H1 (cell line): Measurements from ENCODE around the gene CD99. TPM values are rescaled to one million over a fixed set of nuclear protein-coding genes. Genes with fewer than 3 reads are reported as not detected.

Source experiments
- CTCF ChIA-PET: fragments of 300-600 bp; sonication (Branson Sonifier 250); formaldehyde crosslinking; loops from one replicate; lab custom pipeline; 2021; ENCODE audit not compliant: partially characterized antibody; lab: Charles Lee
- POLR2A ChIA-PET: fragments of 300-600 bp; sonication (Branson Sonifier 250); formaldehyde crosslinking; loops from one replicate; lab custom pipeline; 2021; ENCODE audit warnings: inconsistent platforms; ENCODE audit not compliant: partially characterized antibody; lab: Charles Lee
- DNase-seq, 2 experiments: peaks; one replicate each; pipeline versions ENCODE4 v3.0.0 to v3.0.0-alpha.2; 2010 to 2022; ENCODE audit warnings: low spot score in 2 of 2, low read depth in 1 of 2, mixed read lengths in 1 of 2
- FAIRE-seq: peaks from 2 replicates; lab custom pipeline; 2011; peaks lifted over from hg19 to GRCh38; lab: Jason Lieb, UNC
- H2AFZ ChIP-seq: 2 replicates; pipeline ENCODE4 v1.8.1; 2012; ENCODE audit warnings: low read length, inconsistent platforms
- H2AK5ac ChIP-seq: 2 replicates; pipeline ENCODE4 v1.6.1; 2013; ENCODE audit warnings: low read depth, low read length
- H2BK120ac ChIP-seq: replicated peaks from 2 replicates; pipeline ENCODE3; 2013; ENCODE audit warnings: low read depth, low read length, inconsistent platforms
- H2BK12ac ChIP-seq: 2 replicates; pipeline ENCODE4 v1.6.1; 2013; ENCODE audit warnings: low read depth, low read length
- H2BK15ac ChIP-seq: 2 replicates; pipeline ENCODE4 v1.6.1; 2013; ENCODE audit warnings: low read length
- H2BK20ac ChIP-seq: 2 replicates; pipeline ENCODE4 v1.6.1; 2013; ENCODE audit warnings: low read length
- H2BK5ac ChIP-seq: 2 replicates; pipeline ENCODE4 v1.6.1; 2013; ENCODE audit warnings: low read depth, low read length
- H3K14ac ChIP-seq: 2 replicates; pipeline ENCODE4 v1.6.1; 2013; ENCODE audit warnings: inconsistent platforms; ENCODE audit not compliant: insufficient read length
- H3K18ac ChIP-seq: 2 replicates; pipeline ENCODE4 v1.6.1; 2013; ENCODE audit warnings: low read length; ENCODE audit errors: extremely low read depth
- H3K23ac ChIP-seq: 2 replicates; pipeline ENCODE4 v1.6.1; 2013; ENCODE audit warnings: inconsistent platforms; ENCODE audit not compliant: insufficient read length
- H3K23me2 ChIP-seq: 2 replicates; pipeline ENCODE4 v1.6.1; 2013; ENCODE audit warnings: low read depth, low read length
- H3K27ac ChIP-seq: 2 replicates; pipeline ENCODE4 v1.6.1; 2011; ENCODE audit warnings: low read depth, low read length, inconsistent platforms
- H3K27me3 ChIP-seq, 4 experiments: replicated peaks in 1 of 4; 1 replicate in 1 of 4; 2 replicates in 3 of 4; pipeline versions ENCODE4 v1.6.1 to v1.8.1; 2011 to 2013; ENCODE audit warnings: low read length in 3 of 4, mild to moderate bottlenecking in 3 of 4, inconsistent platforms in 2 of 4, mixed read lengths in 2 of 4, moderate library complexity in 1 of 4; ENCODE audit not compliant: control insufficient read depth in 3 of 4, insufficient read depth in 3 of 4; ENCODE audit errors: extremely low read depth in 1 of 4
- H3K36me3 ChIP-seq, 4 experiments: 2 replicates each; pipeline versions ENCODE4 v1.6.1 to v1.8.1; 2011 to 2013; ENCODE audit warnings: mild to moderate bottlenecking in 4 of 4, low read length in 3 of 4, moderate library complexity in 2 of 4, control low read depth in 1 of 4, inconsistent platforms in 1 of 4; ENCODE audit not compliant: insufficient read depth in 4 of 4, control insufficient read depth in 2 of 4
- H3K4ac ChIP-seq: replicated peaks from 2 replicates; pipeline ENCODE3; 2013; ENCODE audit warnings: low read length, low read depth, mixed read lengths, inconsistent platforms; ENCODE audit not compliant: insufficient read length
- H3K4me1 ChIP-seq, 4 experiments: replicated peaks in 1 of 4; 1 replicate in 1 of 4; 2 replicates in 3 of 4; pipeline versions ENCODE4 v1.6.1 to v1.8.1; 2011 to 2013; ENCODE audit warnings: low read length in 3 of 4, inconsistent platforms in 2 of 4, mixed read lengths in 1 of 4; ENCODE audit not compliant: insufficient read depth in 4 of 4, control insufficient read depth in 3 of 4
- H3K4me2 ChIP-seq, 2 experiments: 2 replicates each; pipeline versions ENCODE4 v1.6.1 to v1.8.1; 2011 to 2013; ENCODE audit warnings: low read depth in 2 of 2, low read length in 2 of 2, control low read depth in 1 of 2, inconsistent platforms in 1 of 2, mild to moderate bottlenecking in 1 of 2; ENCODE audit not compliant: insufficient read depth in 1 of 2
- H3K4me3 ChIP-seq, 4 experiments: fragments of 200-600, 300-600 bp in 1 of 4; sonication (generic), shearing (Covaris generic), sonication (Bioruptor Twin) in 1 of 4; 2 replicates each; pipeline versions ENCODE4 v1.5.1 to v1.8.1; 2011 to 2016; ENCODE audit warnings: low read length in 4 of 4, low read depth in 3 of 4, control low read depth in 2 of 4, inconsistent platforms in 2 of 4, mild to moderate bottlenecking in 2 of 4, mixed read lengths in 1 of 4, moderate library complexity in 1 of 4; ENCODE audit not compliant: insufficient read depth in 2 of 4; ENCODE audit errors: extremely low read depth in 1 of 4
- H3K56ac ChIP-seq: replicated peaks from 2 replicates; pipeline ENCODE3; 2013; ENCODE audit warnings: low read depth, mild to moderate bottlenecking, mixed read lengths, low read length, inconsistent platforms; ENCODE audit not compliant: insufficient read length
- H3K79me1 ChIP-seq: 2 replicates; pipeline ENCODE4 v1.6.1; 2013; ENCODE audit warnings: low read depth, low read length, control low read depth
- H3K79me2 ChIP-seq, 2 experiments: 2 replicates each; pipeline versions ENCODE4 v1.6.1 to v1.8.1; 2012 to 2013; ENCODE audit warnings: low read length in 2 of 2, mild to moderate bottlenecking in 2 of 2, inconsistent platforms in 1 of 2; ENCODE audit not compliant: insufficient read depth in 2 of 2, control insufficient read depth in 1 of 2
- H3K9ac ChIP-seq, 4 experiments: replicated peaks in 1 of 4; 1 replicate in 1 of 4; 2 replicates in 3 of 4; pipeline versions ENCODE4 v1.6.1 to v1.8.1; 2011 to 2013; ENCODE audit warnings: low read depth in 3 of 4, low read length in 3 of 4, control low read depth in 2 of 4, mild to moderate bottlenecking in 2 of 4, moderate library complexity in 2 of 4, inconsistent platforms in 1 of 4; ENCODE audit errors: extremely low read depth in 1 of 4
- H3K9me3 ChIP-seq, 2 experiments: 2 replicates each; pipeline versions ENCODE4 v1.6.1 to v1.8.1; 2012 to 2013; ENCODE audit warnings: mild to moderate bottlenecking in 2 of 2, moderate library complexity in 2 of 2, control low read depth in 1 of 2, inconsistent platforms in 1 of 2, low read depth in 1 of 2, low read length in 1 of 2, mixed read lengths in 1 of 2; ENCODE audit not compliant: insufficient read depth in 2 of 2
- H4K20me1 ChIP-seq, 2 experiments: replicated peaks in 1 of 2; 2 replicates each; pipeline versions ENCODE3 to v1.8.1; 2011 to 2013; ENCODE audit warnings: inconsistent platforms in 2 of 2, low read length in 2 of 2, mild to moderate bottlenecking in 1 of 2; ENCODE audit not compliant: insufficient read depth in 2 of 2, control insufficient read depth in 1 of 2
- H4K5ac ChIP-seq: 2 replicates; pipeline ENCODE4 v1.6.1; 2013; ENCODE audit warnings: low read length, low read depth, mixed read lengths, inconsistent platforms; ENCODE audit not compliant: insufficient read length
- H4K8ac ChIP-seq: 2 replicates; pipeline ENCODE4 v1.8.0; 2013; ENCODE audit warnings: mild to moderate bottlenecking, moderate library complexity, low read length, inconsistent platforms; ENCODE audit not compliant: insufficient read depth; ENCODE audit errors: extremely low read depth
- H4K91ac ChIP-seq: replicated peaks from 2 replicates; pipeline ENCODE3; 2013; ENCODE audit warnings: low read length, mixed read lengths, inconsistent platforms; ENCODE audit not compliant: insufficient read length
- BCL11A ChIP-seq, 2 experiments: IDR thresholded peaks; one replicate each; pipeline ENCODE4 v1.6.1; 2011; ENCODE audit warnings: low read depth in 2 of 2, low read length in 2 of 2, mild to moderate bottlenecking in 2 of 2
- CREB1 ChIP-seq: IDR thresholded peaks from 2 replicates; pipeline ENCODE4 v1.6.1; 2012; ENCODE audit warnings: inconsistent platforms
- EZH2 ChIP-seq: fragments of 200-600 bp; sonication (generic); IDR thresholded peaks from 2 replicates; pipeline ENCODE4 v1.7.1; 2012; ENCODE audit warnings: low read depth, mild to moderate bottlenecking, moderate library complexity, low read length, inconsistent platforms; ENCODE audit not compliant: severe bottlenecking
- KDM1A ChIP-seq: fragments of 200-600, 300-600 bp; sonication (generic); IDR thresholded peaks from 2 replicates; pipeline ENCODE4 v1.7.1; 2016; ENCODE audit warnings: mild to moderate bottlenecking, low read length, borderline replicate concordance
- PHF8 ChIP-seq: fragments of 200-600 bp; sonication (generic); conservative IDR thresholded peaks from 2 replicates; pipeline ENCODE4 v1.7.1; 2012; ENCODE audit warnings: low read depth, mild to moderate bottlenecking, inconsistent platforms, low read length, moderate library complexity
- RFX5 ChIP-seq: IDR thresholded peaks from 2 replicates; pipeline ENCODE4 v1.6.1; 2011; ENCODE audit warnings: low read depth, low read length, improper control_type of control experiment, borderline replicate concordance
- SIX5 ChIP-seq: IDR thresholded peaks from 2 replicates; pipeline ENCODE4 v1.6.1; 2011; ENCODE audit warnings: mild to moderate bottlenecking, low read depth, low read length
- TAF1 ChIP-seq: IDR thresholded peaks from 2 replicates; pipeline ENCODE4 v1.6.1; 2011; ENCODE audit warnings: mild to moderate bottlenecking, low read depth, low read length
- TAF7 ChIP-seq: optimal IDR thresholded peaks from 2 replicates; pipeline ENCODE3; 2011; ENCODE audit warnings: low read depth, mild to moderate bottlenecking, inconsistent platforms, low read length, moderate library complexity, borderline replicate concordance
- TCF12 ChIP-seq: IDR thresholded peaks from 2 replicates; pipeline ENCODE4 v1.6.1; 2011; ENCODE audit warnings: low read depth, mild to moderate bottlenecking, low read length
- WGBS, 2 experiments: shearing (Covaris generic) in 1 of 2; methylation state at CpG; one replicate each; pipeline versions ENCODE4 v1.1.6 to v1.1.7; 2013 to 2015; ENCODE audit warnings: low lambda C conversion rate in 2 of 2, mixed read lengths in 2 of 2, inconsistent platforms in 1 of 2, low coverage in 1 of 2, missing lambda C conversion rate in 1 of 2; ENCODE audit not compliant: insufficient replicate concordance in 2 of 2, insufficient coverage in 1 of 2, insufficient read length in 1 of 2; ENCODE audit errors: extremely low coverage in 1 of 2, missing lambda C conversion rate in 1 of 2; 5-methylcytosine and 5-hydroxymethylcytosine counted together
- polyA plus RNA-seq, 7 experiments: library from polyadenylated mRNA; depleted of rRNA in 3 of 7; stranded (reverse) in 5 of 7; unstranded in 2 of 7; fragments of >200 nt in 5 of 7; fragments of 200-250 nt in 2 of 7; gene quantifications; 1 replicate in 5 of 7; 2 replicates in 1 of 7; 4 replicates in 1 of 7; pipeline versions ENCODE4 v1.2.1 to v1.2.3, GENCODE V29; 2011 to 2013; ENCODE audit warnings: missing spikeins in 2 of 7, mixed read lengths in 2 of 7
- total RNA-seq: library from RNA; stranded (reverse); fragmentation: NEBNext Ultra II Directional; extraction: Animal tissue kit (Norgen Biotek cat#: 25700); gene quantifications from 2 replicates; pipeline ENCODE4 v1.2.1, GENCODE V29; 2021
- TF ChIP-seq, protein P1 (sequence below), 3 experiments: IDR thresholded peaks; 1 replicate in 2 of 3; 2 replicates in 1 of 3; pipeline versions ENCODE4 v1.5.1 to v1.6.1; 2011; ENCODE audit warnings: low read length in 3 of 3, mild to moderate bottlenecking in 3 of 3, inconsistent platforms in 2 of 3, low read depth in 1 of 3, moderate library complexity in 1 of 3; ENCODE audit not compliant: insufficient read depth in 1 of 3; ENCODE audit errors: control extremely low read depth in 1 of 3

Gene CD99
- total and polyA plus RNA-seq, 2 of the 8 experiments (the other 6 are each of a cell fraction or from before 2014, with no cell fraction given): 30.1 to 47.8 TPM

DNA sequence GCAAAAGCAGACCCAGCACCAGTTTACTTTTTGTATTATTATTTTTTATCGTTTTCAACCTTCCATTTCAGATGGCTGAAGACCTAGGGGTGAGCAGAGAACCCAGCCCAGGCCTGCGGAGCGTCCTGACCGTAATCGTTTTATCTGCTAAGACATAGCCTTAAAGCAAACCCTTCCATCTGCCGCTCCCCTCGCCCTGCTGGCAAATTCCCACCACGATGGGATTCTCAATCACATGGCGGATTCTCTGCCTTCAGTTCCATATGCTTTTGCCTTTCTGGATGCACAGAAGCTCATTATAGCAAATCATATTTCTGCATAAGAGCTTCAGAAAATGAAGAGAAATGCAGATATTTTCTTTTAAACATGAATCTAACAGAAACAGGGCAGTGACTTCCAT, 42.2 kb downstream of the CD99 start:
- Histone ChIP-seq H2BK20ac (no peak overlapping the region), H3K4me1 (no peaks in the 10 kb centered on the region), H3K18ac (no peak overlapping the region; the same call in 1 of the 2 replicates), H2AK5ac (no peak overlapping the region), H3K27me3 (no peaks in the 10 kb centered on the region), H2BK15ac (no peak overlapping the region), H3K79me2 (no peaks in the 10 kb centered on the region), H2AFZ (no peak overlapping the region), H4K91ac (no peak overlapping the region), H3K56ac (no peak overlapping the region), H3K4me2 (no peak overlapping the region), H4K20me1 (no peaks in the 10 kb centered on the region), H3K4me3 (no peak overlapping the region), H3K9ac (no peak overlapping the region; a peak in 1 of 7 replicates), H2BK120ac (no peak overlapping the region), H3K4ac (no peak overlapping the region), H4K5ac (no peak overlapping the region), H2BK12ac (no peak overlapping the region), H3K9me3 (peaks cover 0 to 4% of the 10 kb centered on the region in 2 experiments; a peak in 1 of 4 replicates), H3K27ac (no peak overlapping the region), H3K36me3 (peaks cover 0 to 8% (median 4%) of the 10 kb centered on the region in 4 experiments; a peak in 4 of 8 replicates), H4K8ac (no peak overlapping the region), H3K23me2 (no peaks in the 10 kb centered on the region; the same call in 1 of the 2 replicates), H3K14ac (no peak overlapping the region), H3K79me1 (no peaks in the 10 kb centered on the region), H3K23ac (no peak overlapping the region), H2BK5ac (no peak overlapping the region)
- no peak for DNase-seq
- CTCF ChIA-PET: no interaction called here
- POLR2A ChIA-PET: no interaction called here
- WGBS, 2 experiments: 96% methylated on average over 9 of the region's 9 CpGs; no CpG with 5 or more reads in 1 of the 2 experiments
- no peak for FAIRE-seq
- TF ChIP-seq EZH2 (no peak), KDM1A (no peak), RFX5 (no peak), SIX5 (no peak), TAF1 (no peak), CREB1 (no peak), TAF7 (no peak), TCF12 (no peak), PHF8 (no peak), BCL11A (IDR thresholded peaks at IDR 0.05; ENCODE audit: low read depth in 2 of 2, low read length in 2 of 2) (no peak)
- TF ChIP-seq, protein P1, sequence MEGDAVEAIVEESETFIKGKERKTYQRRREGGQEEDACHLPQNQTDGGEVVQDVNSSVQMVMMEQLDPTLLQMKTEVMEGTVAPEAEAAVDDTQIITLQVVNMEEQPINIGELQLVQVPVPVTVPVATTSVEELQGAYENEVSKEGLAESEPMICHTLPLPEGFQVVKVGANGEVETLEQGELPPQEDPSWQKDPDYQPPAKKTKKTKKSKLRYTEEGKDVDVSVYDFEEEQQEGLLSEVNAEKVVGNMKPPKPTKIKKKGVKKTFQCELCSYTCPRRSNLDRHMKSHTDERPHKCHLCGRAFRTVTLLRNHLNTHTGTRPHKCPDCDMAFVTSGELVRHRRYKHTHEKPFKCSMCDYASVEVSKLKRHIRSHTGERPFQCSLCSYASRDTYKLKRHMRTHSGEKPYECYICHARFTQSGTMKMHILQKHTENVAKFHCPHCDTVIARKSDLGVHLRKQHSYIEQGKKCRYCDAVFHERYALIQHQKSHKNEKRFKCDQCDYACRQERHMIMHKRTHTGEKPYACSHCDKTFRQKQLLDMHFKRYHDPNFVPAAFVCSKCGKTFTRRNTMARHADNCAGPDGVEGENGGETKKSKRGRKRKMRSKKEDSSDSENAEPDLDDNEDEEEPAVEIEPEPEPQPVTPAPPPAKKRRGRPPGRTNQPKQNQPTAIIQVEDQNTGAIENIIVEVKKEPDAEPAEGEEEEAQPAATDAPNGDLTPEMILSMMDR (IDR thresholded peaks at IDR 0.05; ENCODE audit: control extremely low read depth in 1 of 3, insufficient read depth in 1 of 3, low read depth in 1 of 3, low read length in 3 of 3): no peak
